GM18909 (cell line): ENCODE results near the gene ISOC2.
"Not testable (repeated sequence)": the region's sequence is repeated elsewhere in the genome, so short reads cannot be mapped to it uniquely, and the experiment has no call there.

Experiments
- ATAC-seq: cut with Tn5 transposase; IDR thresholded peaks from one replicate; pipeline ENCODE4 v1.9.1; 2021; ENCODE audit warnings: mild to moderate bottlenecking; ENCODE audit not compliant: unreplicated experiment, poor library complexity

The ISOC2 gene

DNA sequence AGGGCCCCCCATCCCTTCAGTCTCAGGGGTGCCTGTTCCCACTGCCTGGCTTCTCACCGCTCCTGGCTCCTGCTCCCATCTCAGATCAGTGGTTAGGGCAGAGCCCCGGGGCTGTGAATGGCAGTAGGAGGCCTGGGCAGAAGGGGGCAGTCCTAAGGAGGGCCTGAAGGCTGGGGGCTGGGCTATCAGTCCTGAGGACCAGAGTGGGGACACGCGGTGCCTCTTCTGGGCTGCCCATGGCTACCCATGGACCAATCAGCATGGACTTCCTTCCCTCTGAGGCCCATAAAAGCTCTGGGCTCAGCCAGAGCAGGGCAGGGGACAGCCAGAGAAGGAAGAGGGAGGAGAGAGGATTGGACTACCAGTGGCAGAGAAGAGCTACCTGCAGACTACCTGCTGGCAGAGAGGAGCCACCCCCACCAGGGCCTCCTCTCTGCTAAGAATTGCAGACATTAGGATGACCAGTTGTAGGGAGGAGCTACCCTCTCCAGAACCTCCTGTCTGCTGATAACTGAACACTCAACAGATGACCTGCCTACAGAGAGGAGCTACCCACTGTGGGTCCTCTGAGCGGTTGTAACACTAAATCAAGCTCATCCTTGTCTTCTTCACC is 41.7 kb downstream of the ISOC2 start:
- no peak for ATAC-seq

DNA sequence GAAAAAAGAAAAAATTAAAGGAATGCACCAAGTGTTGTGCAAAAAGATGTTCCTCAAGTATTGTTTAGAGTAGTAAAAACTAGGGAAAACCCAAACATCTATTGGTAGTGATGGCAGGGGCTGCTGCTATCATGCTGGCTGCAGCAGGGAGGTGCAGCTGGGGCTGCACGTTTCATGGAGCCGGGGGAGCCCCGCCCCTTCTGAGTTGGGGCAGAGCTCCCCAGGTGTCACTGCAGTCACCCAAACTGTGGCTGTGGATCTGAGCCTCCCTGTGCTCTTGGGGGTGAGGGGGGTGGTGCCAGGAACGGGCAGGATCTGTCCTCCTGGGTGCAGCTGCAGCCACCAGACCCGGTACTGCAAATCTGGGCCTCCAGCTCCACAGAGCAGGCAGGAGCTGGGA is 42.3 kb downstream of the ISOC2 start:
- no peak for ATAC-seq

DNA sequence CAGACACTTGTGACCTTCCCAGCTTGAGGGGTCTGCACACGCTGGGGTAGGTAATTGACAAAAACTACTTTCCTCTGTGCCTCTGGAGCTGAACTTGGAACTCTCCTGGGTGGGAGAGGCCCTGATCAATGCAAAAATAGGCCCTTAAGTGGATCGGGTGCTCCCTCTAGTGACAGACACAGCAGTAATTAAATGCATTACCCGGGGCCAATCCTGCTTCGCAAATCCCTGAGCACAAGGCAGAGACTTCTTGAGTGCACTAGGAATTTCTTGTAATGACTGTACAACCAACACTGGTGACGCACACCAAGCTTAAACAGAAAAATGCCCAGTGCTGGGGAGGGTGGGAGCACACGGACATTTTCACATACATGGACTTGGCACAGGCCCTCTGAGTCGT is 43.3 kb downstream of the ISOC2 start:
- ATAC-seq: no peak

DNA sequence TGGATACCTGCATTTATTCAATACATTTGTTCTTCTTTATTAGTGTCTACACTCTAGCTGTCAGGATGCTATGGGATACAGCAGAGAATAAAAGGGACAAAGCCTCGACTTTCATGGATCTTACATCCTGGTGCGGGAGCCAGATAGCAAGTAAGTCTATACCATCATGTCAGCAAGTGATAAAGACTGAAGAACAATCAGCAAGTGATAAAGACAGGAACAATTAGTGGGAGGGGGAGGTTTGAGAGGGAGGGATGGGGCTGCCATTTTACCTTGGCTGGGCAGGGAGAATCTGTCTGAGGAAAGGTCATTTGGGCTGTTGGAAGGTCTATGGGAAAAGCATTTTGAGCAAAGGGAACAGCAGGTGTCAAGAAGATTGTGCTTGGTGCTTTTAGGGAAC is 51.3 kb downstream of the ISOC2 start:
- no peak for ATAC-seq

DNA sequence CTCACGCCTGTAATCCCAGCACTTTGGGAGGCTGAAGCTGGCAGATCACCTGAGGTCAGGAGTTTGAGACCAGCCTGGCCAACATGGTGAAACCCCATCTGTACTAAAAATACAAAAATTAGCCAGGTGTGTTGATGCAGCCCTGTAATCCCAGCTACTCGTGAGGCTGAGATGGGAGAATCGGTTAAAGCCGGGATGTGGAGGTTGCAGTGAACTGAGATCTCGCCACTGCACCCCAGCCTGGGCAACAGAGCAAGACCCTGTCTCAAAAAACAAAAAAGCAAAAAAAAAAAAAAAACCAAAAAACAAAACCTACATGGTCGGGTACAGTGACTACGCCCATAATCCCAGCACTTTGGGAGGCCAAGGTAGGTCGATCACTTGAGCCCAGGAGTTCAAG is 52.3 kb downstream of the ISOC2 start:
- not testable (repeated sequence) for ATAC-seq

DNA sequence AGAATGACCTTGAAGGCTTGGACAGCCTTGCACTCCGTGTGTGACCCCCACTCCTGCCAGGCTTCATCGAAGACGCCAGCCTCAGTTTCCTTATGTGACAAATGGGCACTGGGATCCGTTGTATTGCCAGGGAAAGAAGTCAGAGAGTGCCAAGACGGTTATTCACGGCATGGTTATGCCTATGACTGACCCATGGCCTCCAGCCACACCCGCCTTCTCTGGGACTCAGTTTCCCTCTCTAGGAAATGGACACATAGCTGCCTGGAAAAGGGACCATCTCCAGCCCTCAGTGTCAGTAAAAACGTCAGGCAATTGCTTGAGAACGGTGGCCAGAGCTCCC is 52.9 kb downstream of the ISOC2 start:
- ATAC-seq: no peak

DNA sequence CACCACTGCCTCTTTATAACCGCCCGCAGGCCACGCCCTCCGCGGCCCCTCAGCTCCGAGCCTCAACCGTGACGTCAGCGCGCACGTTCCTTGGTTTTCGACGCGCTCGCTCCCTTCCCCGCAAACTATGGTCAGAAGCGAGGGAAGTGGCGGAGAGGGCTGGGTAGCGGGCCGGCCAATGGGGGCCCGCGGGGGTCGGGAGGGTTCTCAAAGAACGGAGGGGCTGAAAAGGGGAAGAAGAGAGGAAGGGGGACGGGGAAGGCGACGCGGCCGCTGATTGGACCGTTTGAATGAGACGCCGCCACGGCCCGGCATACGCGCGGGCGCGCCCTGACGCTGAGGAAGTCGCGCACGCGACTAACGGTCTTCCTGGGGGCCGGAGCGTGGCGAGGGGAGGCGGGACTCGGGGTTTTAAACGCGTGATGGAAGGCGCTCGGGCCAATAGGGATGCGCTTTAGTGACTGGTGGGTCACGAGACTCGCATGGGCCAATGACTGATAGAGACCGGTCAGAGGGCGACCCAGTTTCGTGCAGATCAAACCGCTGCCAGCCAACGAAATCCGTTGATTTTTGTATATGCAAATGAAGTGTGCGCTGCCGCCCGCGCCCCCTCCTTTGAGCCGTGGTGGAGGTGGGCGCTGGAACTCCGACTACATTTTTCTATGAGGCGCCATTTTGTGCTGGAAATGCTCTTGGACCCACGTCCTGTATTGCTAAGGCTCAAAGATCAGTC is 53.5 kb downstream of the ISOC2 start:
- peak; percentile 87 for ATAC-seq

DNA sequence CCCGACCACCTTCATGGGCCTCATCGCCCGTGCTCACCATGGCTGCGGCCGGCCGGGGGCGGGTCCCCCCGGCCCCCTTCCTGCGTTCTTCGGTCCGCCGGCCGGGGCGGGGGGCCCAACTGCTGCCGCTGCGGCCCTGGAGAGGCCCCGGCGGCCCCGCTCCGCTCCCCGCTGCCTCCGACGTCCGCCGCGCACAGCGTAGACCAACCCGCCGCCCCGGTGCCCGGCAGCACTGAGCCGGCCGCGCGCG is 54.0 kb downstream of the ISOC2 start, which contains the start of gene UBE2S:
Gene UBE2S, minus strand, starts transcription at position 239 of the 250 bp plus-strand sequence. Its CDS starts 199 bp downstream, at position 40.
- ATAC-seq: peak; percentile 34

DNA sequence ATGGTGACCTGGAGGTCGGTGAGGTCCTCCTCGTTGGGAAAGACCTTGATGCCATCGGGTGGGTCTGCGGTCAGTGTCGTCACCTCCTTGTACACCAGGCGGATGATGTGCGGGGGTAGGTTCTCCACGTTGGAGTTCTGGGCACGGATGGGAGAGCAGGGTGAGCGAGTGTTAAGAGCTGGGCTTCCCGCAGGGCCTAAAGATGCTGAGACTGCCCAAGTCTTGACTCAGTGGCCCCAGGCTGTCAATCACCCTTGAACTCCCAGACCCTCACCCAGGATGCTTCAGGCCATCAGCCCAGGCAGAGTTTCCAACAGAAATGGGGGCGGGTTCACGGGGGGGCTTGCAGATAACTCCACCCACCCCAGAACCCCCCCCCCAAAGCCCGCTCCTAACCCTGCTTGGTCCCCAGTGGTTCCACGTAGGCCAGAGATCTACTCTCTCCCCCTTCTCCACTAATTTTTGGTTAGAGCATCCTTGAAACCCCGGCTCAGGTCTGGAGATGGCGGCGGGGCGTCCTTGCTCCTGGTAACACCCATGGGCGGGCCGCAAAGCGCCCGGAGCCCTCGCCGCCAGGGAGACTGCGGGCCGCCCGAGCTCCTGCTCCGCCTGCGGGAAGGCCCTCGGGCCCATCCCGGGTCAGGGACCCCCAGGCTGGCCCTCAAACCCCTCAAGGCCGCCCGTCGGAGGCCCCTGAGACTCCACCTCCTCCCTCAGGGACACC is 54.5 kb downstream of the ISOC2 start:
- no peak for ATAC-seq

DNA sequence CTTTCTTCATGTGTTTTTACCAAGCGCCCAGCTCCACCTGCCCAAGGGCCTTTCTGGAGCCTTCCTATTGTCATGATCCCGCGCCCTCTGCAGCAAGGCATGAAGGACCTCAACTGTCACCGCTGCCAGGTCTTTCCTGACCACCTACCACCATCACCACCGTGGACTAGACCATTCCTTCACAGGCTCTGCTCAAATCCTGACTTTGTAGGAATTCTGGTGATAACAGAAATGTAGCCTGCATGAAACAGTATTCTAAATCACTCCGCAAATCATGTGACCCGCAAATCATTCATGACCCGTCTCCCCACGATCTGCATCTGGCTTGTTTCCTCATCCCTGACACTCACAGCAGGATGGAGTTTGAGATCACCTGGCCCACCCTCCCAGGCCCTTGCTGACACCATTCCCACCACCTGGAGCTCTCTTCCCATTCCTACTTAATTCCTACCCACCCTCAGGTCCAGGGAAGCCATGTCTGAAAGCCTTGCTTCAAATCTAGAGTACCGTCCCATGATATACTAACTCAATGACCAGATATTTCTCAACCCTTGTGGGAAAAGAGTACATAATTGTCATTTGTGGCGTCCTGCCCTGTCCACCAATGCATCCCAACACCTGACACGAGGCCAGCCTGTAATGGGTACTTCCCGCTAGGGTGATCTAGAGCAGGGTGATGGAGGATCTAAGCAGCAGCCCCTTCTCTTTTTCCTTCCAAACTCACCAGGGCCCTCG is 55.2 kb downstream of the ISOC2 start:
- ATAC-seq: no peak

DNA sequence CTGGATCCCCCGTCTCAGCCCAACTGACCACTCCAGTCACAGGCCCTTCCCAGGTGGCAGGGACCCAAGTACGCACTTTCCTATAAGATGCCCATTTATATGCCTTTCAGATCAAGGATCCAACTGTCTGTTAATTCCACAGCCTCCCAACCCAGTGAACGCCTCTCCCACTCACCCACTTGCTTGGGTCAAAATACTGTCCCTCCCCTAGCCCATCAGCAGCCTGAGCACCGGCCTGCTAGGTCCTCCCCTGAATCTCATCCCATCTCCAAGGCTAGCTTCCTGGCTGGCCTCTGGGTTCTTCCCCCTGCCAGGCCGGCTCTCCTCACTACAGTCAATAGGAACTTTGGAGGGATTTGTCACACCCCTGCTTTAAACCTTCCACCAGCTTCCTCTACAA is 55.8 kb downstream of the ISOC2 start:
- no peak for ATAC-seq
